DND-41 (cell line): Measurements from ENCODE around the gene SH3TC1.

Experiments used
- ATAC-seq: fragments of 200-7000 bp; cut with Tn5 transposase; 3 replicates; pipeline ENCODE4 v1.9.1; 2021; ENCODE audit warnings: low read depth; ENCODE audit not compliant: insufficient read depth
- DNase-seq: peaks from one replicate; pipeline ENCODE4 v3.0.0-alpha.2; 2020
- H2AFZ ChIP-seq: 2 replicates; pipeline ENCODE4 v1.6.0; 2012; ENCODE audit warnings: low read depth, low read length
- H3K27ac ChIP-seq: 2 replicates; pipeline ENCODE4 v1.5.1; 2012; ENCODE audit warnings: low read length, inconsistent platforms
- H3K27me3 ChIP-seq: fragments of 200-600 bp; sonication (generic); 2 replicates; pipeline ENCODE4 v1.6.0; 2012; ENCODE audit warnings: low read length, mild to moderate bottlenecking, inconsistent platforms; ENCODE audit not compliant: insufficient read depth, poor library complexity
- H3K36me3 ChIP-seq: 2 replicates; pipeline ENCODE4 v1.5.1; 2012; ENCODE audit warnings: low read length, inconsistent platforms; ENCODE audit not compliant: insufficient read depth
- H3K4me1 ChIP-seq: 2 replicates; pipeline ENCODE4 v1.5.1; 2012; ENCODE audit warnings: mild to moderate bottlenecking, low read length; ENCODE audit not compliant: insufficient read depth
- H3K4me2 ChIP-seq: 2 replicates; pipeline ENCODE4 v1.6.0; 2012; ENCODE audit warnings: mild to moderate bottlenecking, moderate library complexity, low read length, inconsistent platforms; ENCODE audit not compliant: insufficient read depth
- H3K4me3 ChIP-seq, 2 experiments: fragments of 200-600 bp in 1 of 2; shearing (Covaris generic) in 1 of 2; 2 replicates each; pipeline ENCODE4 v1.5.1; 2012 to 2016; ENCODE audit warnings: inconsistent platforms in 2 of 2, low read length in 2 of 2, mild to moderate bottlenecking in 2 of 2, low read depth in 1 of 2, moderate library complexity in 1 of 2
- H3K79me2 ChIP-seq: 2 replicates; pipeline ENCODE4 v1.6.0; 2012; ENCODE audit warnings: low read length, inconsistent platforms; ENCODE audit not compliant: insufficient read depth
- H3K9ac ChIP-seq: 2 replicates; pipeline ENCODE4 v1.6.0; 2012; ENCODE audit warnings: low read depth, mild to moderate bottlenecking, inconsistent platforms, low read length, moderate library complexity
- H3K9me3 ChIP-seq: 2 replicates; pipeline ENCODE4 v1.5.1; 2012; ENCODE audit warnings: low read length, moderate library complexity, mild to moderate bottlenecking, inconsistent platforms; ENCODE audit not compliant: insufficient read depth, severe bottlenecking
- H4K20me1 ChIP-seq: 2 replicates; pipeline ENCODE4 v1.6.0; 2012; ENCODE audit warnings: low read length; ENCODE audit not compliant: insufficient read depth
- CTCF ChIP-seq: IDR thresholded peaks from 2 replicates; pipeline ENCODE4 v1.5.1; 2012; ENCODE audit warnings: borderline replicate concordance, low read length, moderate library complexity, mild to moderate bottlenecking; ENCODE audit not compliant: poor library complexity, severe bottlenecking; ENCODE audit errors: extremely low read depth
- EZH2 ChIP-seq: IDR thresholded peaks from 3 replicates; pipeline ENCODE4 v1.6.1; 2012; ENCODE audit warnings: borderline replicate concordance, low read depth, mild to moderate bottlenecking, moderate library complexity, low read length, inconsistent platforms; ENCODE audit not compliant: severe bottlenecking

The SH3TC1 gene

GRCh38 chr4:8195841-8196458 lies 3.1 kb upstream of the SH3TC1 start:
- peaks cover 9% of the 10 kb centered on the region for H3K79me2 ChIP-seq
- ATAC-seq (no peak), DNase-seq (no peak)
- no peak overlapping the region for H3K4me3 ChIP-seq
- H2AFZ ChIP-seq: no peak overlapping the region
- no peaks in the 10 kb centered on the region for H3K27me3 ChIP-seq
- peaks cover 29% of the 10 kb centered on the region for H3K4me1 ChIP-seq
- H3K9me3 ChIP-seq: no peaks in the 10 kb centered on the region
- H3K9ac ChIP-seq: no peak overlapping the region
- H3K4me2 ChIP-seq: no peak overlapping the region
- TF ChIP-seq EZH2 (no peak), CTCF (no peak)
- H3K27ac ChIP-seq: no peak overlapping the region
- H3K36me3 ChIP-seq: no peaks in the 10 kb centered on the region
- no peaks in the 10 kb centered on the region for H4K20me1 ChIP-seq

- Histone ChIP-seq H3K4me3 (no peak overlapping the region), H3K4me2 (no peak overlapping the region)
- DNase-seq: no peak
These were observed 1.6 kb upstream of the SH3TC1 start for GRCh38 chr4:8197521-8197920.

GRCh38 chr4:8198206-8198905 lies 734 bp upstream of the SH3TC1 start:
- H3K4me3 ChIP-seq: peak overlapping the region in 1 of 2 experiments; percentile 54; a peak in 2 of 4 replicates
- no peaks in the 10 kb centered on the region for H3K27me3 ChIP-seq
- peak overlapping the region; percentile 51 for H3K9ac ChIP-seq
- no peaks in the 10 kb centered on the region for H3K36me3 ChIP-seq
- H3K9me3 ChIP-seq: no peaks in the 10 kb centered on the region
- DNase-seq: no peak
- no peak overlapping the region; the same call in 1 of the 2 replicates for H2AFZ ChIP-seq
- peak overlapping the region; percentile 87 for H3K27ac ChIP-seq
- H4K20me1 ChIP-seq: no peaks in the 10 kb centered on the region; the same call in 1 of the 2 replicates
- H3K79me2 ChIP-seq: peaks cover 15% of the 10 kb centered on the region
- no peak for ATAC-seq
- peak overlapping the region; percentile 61; the same call in 1 of the 2 replicates for H3K4me2 ChIP-seq
- TF ChIP-seq CTCF (no peak), EZH2 (no peak)
- H3K4me1 ChIP-seq: peaks cover 53% of the 10 kb centered on the region

More at GRCh38 chr4:8197521-8197920, 1.6 kb upstream of the SH3TC1 start:
- Histone ChIP-seq H3K27me3 (no peaks in the 10 kb centered on the region), H3K36me3 (no peaks in the 10 kb centered on the region), H2AFZ (no peak overlapping the region), H3K9ac (no peak overlapping the region), H4K20me1 (no peaks in the 10 kb centered on the region; the same call in 1 of the 2 replicates), H3K79me2 (peaks cover 12% of the 10 kb centered on the region), H3K9me3 (no peaks in the 10 kb centered on the region), H3K27ac (no peak overlapping the region), H3K4me1 (peaks cover 44% of the 10 kb centered on the region)
- TF ChIP-seq EZH2: no peak
- TF ChIP-seq CTCF: no peak
- no peak for ATAC-seq
